H1 (cell line): Measurements from ENCODE around the gene UBE2H.
"Not testable (repeated sequence)": the region's sequence is repeated elsewhere in the genome, so short reads cannot be mapped to it uniquely, and the experiment has no call there.

ENCODE experiments used
- SIX5 ChIP-seq: IDR thresholded peaks from 2 replicates; pipeline ENCODE4 v1.6.1; 2011; ENCODE audit warnings: mild to moderate bottlenecking, low read depth, low read length
- YY1 ChIP-seq: IDR thresholded peaks from 2 replicates; pipeline ENCODE4 v1.6.1; 2011; ENCODE audit warnings: low read depth, mild to moderate bottlenecking, low read length

DNA sequence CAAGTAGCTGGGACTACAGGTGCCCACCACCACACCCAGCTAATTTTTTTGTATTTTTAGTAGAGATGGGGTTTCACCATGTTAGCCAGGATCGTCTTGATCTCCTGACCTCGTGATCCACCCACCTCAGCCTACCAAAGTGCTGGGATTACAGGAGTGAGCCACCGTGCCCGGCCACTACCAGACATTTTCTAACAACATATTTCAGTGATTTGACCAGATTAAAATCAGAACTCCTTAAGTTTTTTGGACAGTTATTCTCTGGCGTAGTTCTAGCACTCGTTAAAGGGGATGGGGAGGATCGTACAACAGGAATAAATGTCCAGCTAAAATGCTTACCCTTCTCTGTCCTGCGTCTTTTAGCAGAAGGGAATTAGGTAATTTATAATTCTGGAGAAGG, 88.1 kb downstream of the UBE2H start:
- TF ChIP-seq YY1, SIX5: not testable (repeated sequence)
